Fibroblast of skin of right biceps (primary cell): ENCODE results near the gene NPSR1.
"Not testable (repeated sequence)": the region's sequence is repeated elsewhere in the genome, so short reads cannot be mapped to it uniquely, and the experiment has no call there.

Experiments used
- DNase-seq: peaks from one replicate; pipeline ENCODE4 v3.0.0-alpha.2; 2013

Gene NPSR1

GRCh38 chr7:34759477-34760125, 101.6 kb downstream of the NPSR1 start:
- peak; percentile 50 for DNase-seq

- DNase-seq, result no peak
Measured at GRCh38 chr7:34760271-34760670, 102.3 kb downstream of the NPSR1 start.

- no peak for DNase-seq
Measured at GRCh38 chr7:34761206-34761605, 103.2 kb downstream of the NPSR1 start.

- no peak for DNase-seq
Measured at GRCh38 chr7:34761627-34762026, 103.6 kb downstream of the NPSR1 start.

GRCh38 chr7:34762764-34763163, 104.7 kb downstream of the NPSR1 start:
- peak; percentile 42 for DNase-seq

- no peak for DNase-seq
Measured at GRCh38 chr7:34772296-34772938, 114.4 kb downstream of the NPSR1 start.

- DNase-seq, result no peak
Measured at GRCh38 chr7:34776748-34777358, 118.8 kb downstream of the NPSR1 start.

- DNase-seq, result no peak
Measured at GRCh38 chr7:34780546-34780945, 122.5 kb downstream of the NPSR1 start.

GRCh38 chr7:34787586-34787985, 129.6 kb downstream of the NPSR1 start:
- DNase-seq, result no peak

GRCh38 chr7:34806831-34807230, 148.8 kb downstream of the NPSR1 start:
- DNase-seq, result no peak

- DNase-seq, result no peak
Measured at GRCh38 chr7:34807548-34808340, 149.7 kb downstream of the NPSR1 start.

GRCh38 chr7:34814203-34814842, 156.3 kb downstream of the NPSR1 start:
- DNase-seq, result not testable (repeated sequence)

GRCh38 chr7:34821932-34822558, 164.0 kb downstream of the NPSR1 start:
- no peak for DNase-seq

GRCh38 chr7:34823650-34824258, 165.7 kb downstream of the NPSR1 start:
- peak; percentile 50 for DNase-seq

- DNase-seq, result no peak
Measured at GRCh38 chr7:34825221-34825620, 167.2 kb downstream of the NPSR1 start.

GRCh38 chr7:34830390-34830789, 172.4 kb downstream of the NPSR1 start:
- DNase-seq, result no peak

GRCh38 chr7:34831436-34831835, 173.4 kb downstream of the NPSR1 start:
- no peak for DNase-seq

GRCh38 chr7:34832020-34832419, 174.0 kb downstream of the NPSR1 start:
- DNase-seq, result no peak

- DNase-seq, result peak; percentile 50
Measured at GRCh38 chr7:34835901-34836600, 178.0 kb downstream of the NPSR1 start.

GRCh38 chr7:34837316-34837715, 179.3 kb downstream of the NPSR1 start:
- DNase-seq, result no peak

- DNase-seq, result peak; percentile 66
Measured at GRCh38 chr7:34837801-34838201, 179.8 kb downstream of the NPSR1 start.
